ENCODE data around the gene CNN2. TPM values are rescaled to one million over a fixed set of nuclear protein-coding genes. Genes with fewer than 3 reads are reported as not detected.

CNN2 gene
- polyA plus RNA-seq, 3 donors, result 69.9 to 213 (median 144) TPM

GRCh38 chr19:1038978-1039645 is 12.7 kb downstream of the CNN2 start:
- Mint-ChIP-seq H3K27ac (peak overlapping the region; percentile 89 to 97 (median 95)), H3K9me3 (peaks cover 0 to 4% (median 0%) of the 10 kb centered on the region in 7 donors), H3K36me3 (peaks cover 28 to 43% of the 10 kb centered on the region in 2 donors), H3K4me3 (peak overlapping the region; percentile 89 to 98), H3K4me1 (peaks cover 57% of the 10 kb centered on the region), H3K27me3 (ENCODE audit: low read depth in 3 of 3) (peaks cover 0 to 1% (median 0%) of the 10 kb centered on the region in 3 donors)
- Histone ChIP-seq H3K4me1 (ENCODE audit: control insufficient read depth in 1 of 2, insufficient read depth in 2 of 2, low read length in 2 of 2) (peaks cover 49 to 68% of the 10 kb centered on the region in 2 donors), H3K27ac (ENCODE audit: low read depth in 1 of 2, low read length in 2 of 2) (peak overlapping the region; percentile 78 to 79), H3K36me3 (replicated peaks in 1 of 2; ENCODE audit: control insufficient read depth in 1 of 2, insufficient read depth in 2 of 2, low read length in 2 of 2) (peaks cover 23 to 31% of the 10 kb centered on the region in 2 donors), H3K9me3 (replicated peaks in 1 of 2; ENCODE audit: control insufficient read depth in 1 of 2, insufficient read depth in 1 of 2, low read length in 2 of 2) (no peaks in the 10 kb centered on the region), H4K20me1 (ENCODE audit: insufficient read depth, low read length) (peaks cover 38% of the 10 kb centered on the region), H2AFZ (ENCODE audit: insufficient read depth, low read depth, low read length, poor library complexity, severe bottlenecking) (peak overlapping the region; percentile 48), H3K4me3 (replicated peaks in 1 of 3; ENCODE audit: low read depth in 2 of 3, low read length in 3 of 3) (peak overlapping the region; percentile 51 to 92 (median 73)), H3K79me2 (ENCODE audit: insufficient read depth, low read length) (peaks cover 41% of the 10 kb centered on the region), H3K27me3 (ENCODE audit: control insufficient read depth in 2 of 2, insufficient read depth in 2 of 2, low read length in 2 of 2) (no peaks in the 10 kb centered on the region), H3K9ac (ENCODE audit: insufficient read depth, low read length, poor library complexity, severe bottlenecking) (no peak overlapping the region), H3K4me2 (replicated peaks; ENCODE audit: extremely low read depth, low read length, poor library complexity, severe bottlenecking) (peak overlapping the region; percentile 87)
- intact Hi-C loops (cut with micrococcal nuclease), result loop anchor here in 1 of 2 donors (2.0 to 5.0 kb wide), 2 partner anchors 14 to 33 kb away; no protein-coding TSS in a partner anchor
- DNase-seq, result no peak
- 59% methylated on average over 14 of the region's 22 CpGs for WGBS (ENCODE audit: insufficient coverage)
- TF ChIP-seq CTCF (IDR thresholded peaks at IDR 0.05), result no peak

- Histone ChIP-seq H3K79me2 (ENCODE audit: insufficient read depth, low read length) (peaks cover 41% of the 10 kb centered on the region), H3K27ac (ENCODE audit: low read depth in 1 of 2, low read length in 2 of 2) (peak within 1 kb of the TSS; percentile 78 to 79), H3K9me3 (replicated peaks in 1 of 2; ENCODE audit: control insufficient read depth in 1 of 2, insufficient read depth in 1 of 2, low read length in 2 of 2) (no peaks in the 10 kb centered on the region), H3K4me3 (replicated peaks in 1 of 3; ENCODE audit: low read depth in 2 of 3, low read length in 3 of 3) (peak within 1 kb of the TSS; percentile 51 to 92 (median 73)), H3K27me3 (ENCODE audit: control insufficient read depth in 2 of 2, insufficient read depth in 2 of 2, low read length in 2 of 2) (no peaks in the 10 kb centered on the region), H2AFZ (ENCODE audit: insufficient read depth, low read depth, low read length, poor library complexity, severe bottlenecking) (peak within 1 kb of the TSS; percentile 55), H3K9ac (ENCODE audit: insufficient read depth, low read length, poor library complexity, severe bottlenecking) (peak within 1 kb of the TSS; percentile 36), H4K20me1 (ENCODE audit: insufficient read depth, low read length) (peaks cover 38% of the 10 kb centered on the region), H3K36me3 (replicated peaks in 1 of 2; ENCODE audit: control insufficient read depth in 1 of 2, insufficient read depth in 2 of 2, low read length in 2 of 2) (peaks cover 29 to 37% of the 10 kb centered on the region in 2 donors), H3K4me2 (replicated peaks; ENCODE audit: extremely low read depth, low read length, poor library complexity, severe bottlenecking) (peak within 1 kb of the TSS; percentile 87), H3K4me1 (ENCODE audit: control insufficient read depth in 1 of 2, insufficient read depth in 2 of 2, low read length in 2 of 2) (peaks cover 49 to 68% of the 10 kb centered on the region in 2 donors)
- DNase-seq, result peak; percentile 93 to 96 (median 94)
- under 1% methylated on average over 49 of the region's 56 CpGs for WGBS (ENCODE audit: insufficient coverage)
- no peak for TF ChIP-seq CTCF (IDR thresholded peaks at IDR 0.05)
- intact Hi-C loops (cut with micrococcal nuclease), result loop anchor here (2.0 to 5.0 kb wide), 4 partner anchors 15 to 37 kb away; partner anchors contain the start of genes RNU6-2 (in 1 of the 2) and TMEM259 (in 1 of the 2)
- Mint-ChIP-seq H3K9me3 (peaks cover 0 to 4% (median 0%) of the 10 kb centered on the region in 7 donors), H3K27me3 (ENCODE audit: low read depth in 3 of 3) (peaks cover 0 to 1% (median 0%) of the 10 kb centered on the region in 3 donors), H3K27ac (peak within 1 kb of the TSS; percentile 89 to 97 (median 95)), H3K4me1 (peaks cover 57% of the 10 kb centered on the region), H3K4me3 (peak within 1 kb of the TSS; percentile 89 to 98), H3K36me3 (peaks cover 34 to 50% of the 10 kb centered on the region in 2 donors)
Observed at GRCh38 chr19:1039646-1040475, 13.5 kb downstream of the CNN2 start, which contains the start of gene ABCA7. Gene ABCA7 (plus strand): TSS chr19:1040107. CDS start chr19:1041362, 1,255 bp downstream.

Data from CD14-positive monocyte (primary cell).